T-helper 1 cell treated with Interleukin-12 subunit alpha and Interleukin-12 subunit beta and Interleukin-4 antibody, amounts not matched to agents 30 μg/mL and 1 μg/mL, for 36 hours (primary cell): ENCODE measurements around the gene CDKAL1.

ENCODE experiments used
- H3K27ac Mint-ChIP-seq: one replicate; pipeline ENCODE4 v1.8.0; 2021; ENCODE audit warnings: mild to moderate bottlenecking, mixed read lengths
- H3K27me3 Mint-ChIP-seq: one replicate; pipeline ENCODE4 v1.8.0; 2021; ENCODE audit warnings: low read depth, mixed read lengths
- H3K36me3 Mint-ChIP-seq: one replicate; pipeline ENCODE4 v1.8.0; 2021; ENCODE audit warnings: low read depth, mixed read lengths
- H3K4me1 Mint-ChIP-seq: one replicate; pipeline ENCODE4 v1.8.0; 2021; ENCODE audit warnings: low read depth, mixed read lengths
- H3K4me3 Mint-ChIP-seq: one replicate; pipeline ENCODE4 v1.8.0; 2021; ENCODE audit warnings: mild to moderate bottlenecking, moderate library complexity, mixed read lengths
- H3K9me3 Mint-ChIP-seq: one replicate; pipeline ENCODE4 v1.8.0; 2021; ENCODE audit warnings: mixed read lengths

The CDKAL1 gene

GRCh38 chr6:21133901-21134300 lies 599.6 kb downstream of the CDKAL1 start:
- no peaks in the 10 kb centered on the region for H3K27me3 Mint-ChIP-seq

GRCh38 chr6:21134356-21134755 lies 600.1 kb downstream of the CDKAL1 start:
- Mint-ChIP-seq H3K4me3 (no peak overlapping the region), H3K27me3 (no peaks in the 10 kb centered on the region), H3K9me3 (no peaks in the 10 kb centered on the region), H3K36me3 (no peaks in the 10 kb centered on the region), H3K27ac (no peak overlapping the region), H3K4me1 (no peaks in the 10 kb centered on the region)

More at GRCh38 chr6:21133901-21134300, 599.6 kb downstream of the CDKAL1 start:
- H3K9me3 Mint-ChIP-seq, result no peaks in the 10 kb centered on the region
- no peak overlapping the region for H3K4me3 Mint-ChIP-seq
- no peaks in the 10 kb centered on the region for H3K36me3 Mint-ChIP-seq
- no peak overlapping the region for H3K27ac Mint-ChIP-seq
- H3K4me1 Mint-ChIP-seq, result no peaks in the 10 kb centered on the region

- Mint-ChIP-seq H3K27ac (no peak overlapping the region), H3K36me3 (no peaks in the 10 kb centered on the region), H3K27me3 (no peaks in the 10 kb centered on the region), H3K4me1 (no peaks in the 10 kb centered on the region), H3K9me3 (no peaks in the 10 kb centered on the region), H3K4me3 (no peak overlapping the region)
Observed at GRCh38 chr6:21135484-21136013, 601.3 kb downstream of the CDKAL1 start.

- H3K27me3 Mint-ChIP-seq, result no peaks in the 10 kb centered on the region
- H3K27ac Mint-ChIP-seq, result no peak overlapping the region
- no peaks in the 10 kb centered on the region for H3K9me3 Mint-ChIP-seq
- peaks cover 7% of the 10 kb centered on the region for H3K36me3 Mint-ChIP-seq
- no peak overlapping the region for H3K4me3 Mint-ChIP-seq
- H3K4me1 Mint-ChIP-seq, result no peaks in the 10 kb centered on the region
Observed at GRCh38 chr6:21137700-21138335, 603.6 kb downstream of the CDKAL1 start.

- Mint-ChIP-seq H3K36me3 (peaks cover 7% of the 10 kb centered on the region), H3K9me3 (no peaks in the 10 kb centered on the region), H3K27ac (no peak overlapping the region), H3K27me3 (no peaks in the 10 kb centered on the region), H3K4me3 (no peak overlapping the region), H3K4me1 (no peaks in the 10 kb centered on the region)
Observed at GRCh38 chr6:21138336-21139069, 604.2 kb downstream of the CDKAL1 start.

- Mint-ChIP-seq H3K27me3 (no peaks in the 10 kb centered on the region), H3K27ac (no peak overlapping the region), H3K4me3 (no peak overlapping the region), H3K9me3 (no peaks in the 10 kb centered on the region), H3K36me3 (peaks cover 7% of the 10 kb centered on the region), H3K4me1 (no peaks in the 10 kb centered on the region)
Observed at GRCh38 chr6:21140966-21141365, 606.7 kb downstream of the CDKAL1 start.

GRCh38 chr6:21141616-21142303 lies 607.5 kb downstream of the CDKAL1 start:
- Mint-ChIP-seq H3K36me3 (peaks cover 7% of the 10 kb centered on the region), H3K27ac (no peak overlapping the region), H3K9me3 (no peaks in the 10 kb centered on the region), H3K4me3 (no peak overlapping the region), H3K4me1 (no peaks in the 10 kb centered on the region), H3K27me3 (no peaks in the 10 kb centered on the region)

- Mint-ChIP-seq H3K27ac (no peak overlapping the region), H3K9me3 (no peaks in the 10 kb centered on the region), H3K4me1 (no peaks in the 10 kb centered on the region), H3K27me3 (no peaks in the 10 kb centered on the region), H3K36me3 (peaks cover 7% of the 10 kb centered on the region), H3K4me3 (no peak overlapping the region)
Observed at GRCh38 chr6:21142741-21143140, 608.5 kb downstream of the CDKAL1 start.

GRCh38 chr6:21143645-21144044 lies 609.4 kb downstream of the CDKAL1 start:
- Mint-ChIP-seq H3K27ac (no peak overlapping the region), H3K4me1 (no peaks in the 10 kb centered on the region), H3K9me3 (no peaks in the 10 kb centered on the region), H3K4me3 (no peak overlapping the region), H3K27me3 (no peaks in the 10 kb centered on the region), H3K36me3 (peaks cover 7% of the 10 kb centered on the region)

- no peak overlapping the region for H3K27ac Mint-ChIP-seq
Observed at GRCh38 chr6:21144928-21145327, 610.7 kb downstream of the CDKAL1 start.

GRCh38 chr6:21147995-21148394 lies 613.7 kb downstream of the CDKAL1 start:
- H3K27ac Mint-ChIP-seq, result no peak overlapping the region
- no peak overlapping the region for H3K4me3 Mint-ChIP-seq
- H3K27me3 Mint-ChIP-seq, result no peaks in the 10 kb centered on the region
- H3K36me3 Mint-ChIP-seq, result peaks cover 4% of the 10 kb centered on the region
- H3K4me1 Mint-ChIP-seq, result no peaks in the 10 kb centered on the region
- H3K9me3 Mint-ChIP-seq, result no peaks in the 10 kb centered on the region

More at GRCh38 chr6:21144928-21145327, 610.7 kb downstream of the CDKAL1 start:
- Mint-ChIP-seq H3K27me3 (no peaks in the 10 kb centered on the region), H3K4me3 (no peak overlapping the region), H3K4me1 (no peaks in the 10 kb centered on the region), H3K9me3 (no peaks in the 10 kb centered on the region), H3K36me3 (peaks cover 7% of the 10 kb centered on the region)

- no peak overlapping the region for H3K4me3 Mint-ChIP-seq
Observed at GRCh38 chr6:21149470-21149869, 615.2 kb downstream of the CDKAL1 start.

GRCh38 chr6:21150667-21151066 lies 616.4 kb downstream of the CDKAL1 start:
- Mint-ChIP-seq H3K27me3 (no peaks in the 10 kb centered on the region), H3K36me3 (peaks cover 4% of the 10 kb centered on the region), H3K9me3 (no peaks in the 10 kb centered on the region), H3K27ac (no peak overlapping the region), H3K4me1 (no peaks in the 10 kb centered on the region), H3K4me3 (no peak overlapping the region)

More at GRCh38 chr6:21149470-21149869, 615.2 kb downstream of the CDKAL1 start:
- no peak overlapping the region for H3K27ac Mint-ChIP-seq
- no peaks in the 10 kb centered on the region for H3K27me3 Mint-ChIP-seq
- H3K4me1 Mint-ChIP-seq, result no peaks in the 10 kb centered on the region
- no peaks in the 10 kb centered on the region for H3K9me3 Mint-ChIP-seq
- peaks cover 4% of the 10 kb centered on the region for H3K36me3 Mint-ChIP-seq

- Mint-ChIP-seq H3K36me3 (peaks cover 4% of the 10 kb centered on the region), H3K27me3 (no peaks in the 10 kb centered on the region), H3K9me3 (no peaks in the 10 kb centered on the region), H3K4me1 (no peaks in the 10 kb centered on the region), H3K4me3 (no peak overlapping the region), H3K27ac (no peak overlapping the region)
Observed at GRCh38 chr6:21151119-21151518, 616.9 kb downstream of the CDKAL1 start.

GRCh38 chr6:21151530-21151929 lies 617.3 kb downstream of the CDKAL1 start:
- H3K27me3 Mint-ChIP-seq, result no peaks in the 10 kb centered on the region
- H3K9me3 Mint-ChIP-seq, result no peaks in the 10 kb centered on the region
- H3K4me3 Mint-ChIP-seq, result no peak overlapping the region
- peaks cover 4% of the 10 kb centered on the region for H3K36me3 Mint-ChIP-seq
- H3K27ac Mint-ChIP-seq, result no peak overlapping the region
- peaks cover 1% of the 10 kb centered on the region for H3K4me1 Mint-ChIP-seq
